ENCODE data around the gene ATP8A2. TPM values are rescaled to one million over a fixed set of nuclear protein-coding genes. Genes with fewer than 3 reads are reported as not detected.

Gene ATP8A2
- total and polyA plus RNA-seq, 4 donors = 0.31 to 2.7 (median 1.1) TPM

- ATAC-seq (ENCODE audit: insufficient read depth, low FRiP score) (no peak), DNase-seq (no peak)
- 58 to 77% methylated on average over 1 of the region's 1 CpG for WGBS, 2 donors
- Histone ChIP-seq H3K4me1 (ENCODE audit: control insufficient read depth in 5 of 5, insufficient read depth in 5 of 5, low read length in 5 of 5) (no peaks in the 10 kb centered on the region), H3K27ac (ENCODE audit: low read depth in 1 of 2, low read length in 1 of 2) (no peak overlapping the region), H3K9ac (ENCODE audit: insufficient read depth in 1 of 2, low read length in 2 of 2) (no peak overlapping the region), H3K4me3 (no peak overlapping the region), H3K9me3 (ENCODE audit: control insufficient read depth in 4 of 4, insufficient read depth in 3 of 4, low read length in 3 of 4) (peaks cover 0 to 5% (median 1%) of the 10 kb centered on the region in 4 donors), H3K36me3 (ENCODE audit: control insufficient read depth in 4 of 4, insufficient read depth in 4 of 4, low read length in 4 of 4) (no peaks in the 10 kb centered on the region), H3K27me3 (ENCODE audit: control insufficient read depth in 3 of 3, insufficient read depth in 3 of 3, low read length in 2 of 3) (peaks cover 0 to 2% (median 0%) of the 10 kb centered on the region in 3 donors)
- TF ChIP-seq, protein P1, sequence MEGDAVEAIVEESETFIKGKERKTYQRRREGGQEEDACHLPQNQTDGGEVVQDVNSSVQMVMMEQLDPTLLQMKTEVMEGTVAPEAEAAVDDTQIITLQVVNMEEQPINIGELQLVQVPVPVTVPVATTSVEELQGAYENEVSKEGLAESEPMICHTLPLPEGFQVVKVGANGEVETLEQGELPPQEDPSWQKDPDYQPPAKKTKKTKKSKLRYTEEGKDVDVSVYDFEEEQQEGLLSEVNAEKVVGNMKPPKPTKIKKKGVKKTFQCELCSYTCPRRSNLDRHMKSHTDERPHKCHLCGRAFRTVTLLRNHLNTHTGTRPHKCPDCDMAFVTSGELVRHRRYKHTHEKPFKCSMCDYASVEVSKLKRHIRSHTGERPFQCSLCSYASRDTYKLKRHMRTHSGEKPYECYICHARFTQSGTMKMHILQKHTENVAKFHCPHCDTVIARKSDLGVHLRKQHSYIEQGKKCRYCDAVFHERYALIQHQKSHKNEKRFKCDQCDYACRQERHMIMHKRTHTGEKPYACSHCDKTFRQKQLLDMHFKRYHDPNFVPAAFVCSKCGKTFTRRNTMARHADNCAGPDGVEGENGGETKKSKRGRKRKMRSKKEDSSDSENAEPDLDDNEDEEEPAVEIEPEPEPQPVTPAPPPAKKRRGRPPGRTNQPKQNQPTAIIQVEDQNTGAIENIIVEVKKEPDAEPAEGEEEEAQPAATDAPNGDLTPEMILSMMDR (IDR thresholded peaks at IDR 0.05; ENCODE audit: control extremely low read depth, extremely low read depth) = no peak
Observed at GRCh38 chr13:25478186-25478585, 106.4 kb downstream of the ATP8A2 start.

- Histone ChIP-seq H3K27me3 (ENCODE audit: control insufficient read depth in 3 of 3, insufficient read depth in 3 of 3, low read length in 2 of 3) (peaks cover 0 to 23% (median 8%) of the 10 kb centered on the region in 3 donors), H3K4me3 (no peak overlapping the region), H3K9ac (ENCODE audit: insufficient read depth in 1 of 2, low read length in 2 of 2) (no peak overlapping the region), H3K36me3 (ENCODE audit: control insufficient read depth in 4 of 4, insufficient read depth in 4 of 4, low read length in 4 of 4) (no peaks in the 10 kb centered on the region), H3K9me3 (ENCODE audit: control insufficient read depth in 4 of 4, insufficient read depth in 3 of 4, low read length in 3 of 4) (no peaks in the 10 kb centered on the region), H3K27ac (ENCODE audit: low read depth in 1 of 2, low read length in 1 of 2) (no peak overlapping the region), H3K4me1 (ENCODE audit: control insufficient read depth in 5 of 5, insufficient read depth in 5 of 5, low read length in 5 of 5) (no peaks in the 10 kb centered on the region)
- ATAC-seq (ENCODE audit: insufficient read depth, low FRiP score) (no peak), DNase-seq (no peak)
- TF ChIP-seq, protein P1 (IDR thresholded peaks at IDR 0.05; ENCODE audit: control extremely low read depth, extremely low read depth) = no peak
- 40 to 43% methylated on average over 12 of the region's 12 CpGs for WGBS, 2 donors
Observed at GRCh38 chr13:25489238-25489637, 117.5 kb downstream of the ATP8A2 start.

GRCh38 chr13:25490236-25490635 lies 118.5 kb downstream of the ATP8A2 start:
- Histone ChIP-seq H3K4me3 (no peak overlapping the region), H3K9me3 (ENCODE audit: control insufficient read depth in 4 of 4, insufficient read depth in 3 of 4, low read length in 3 of 4) (no peaks in the 10 kb centered on the region), H3K27ac (ENCODE audit: low read depth in 1 of 2, low read length in 1 of 2) (no peak overlapping the region), H3K9ac (ENCODE audit: insufficient read depth in 1 of 2, low read length in 2 of 2) (no peak overlapping the region), H3K27me3 (ENCODE audit: control insufficient read depth in 3 of 3, insufficient read depth in 3 of 3, low read length in 2 of 3) (peaks cover 0 to 23% (median 8%) of the 10 kb centered on the region in 3 donors), H3K4me1 (ENCODE audit: control insufficient read depth in 5 of 5, insufficient read depth in 5 of 5, low read length in 5 of 5) (no peaks in the 10 kb centered on the region), H3K36me3 (ENCODE audit: control insufficient read depth in 4 of 4, insufficient read depth in 4 of 4, low read length in 4 of 4) (no peaks in the 10 kb centered on the region)
- WGBS, 2 donors = 80 to 81% methylated on average over 9 of the region's 9 CpGs
- TF ChIP-seq, protein P1 (IDR thresholded peaks at IDR 0.05; ENCODE audit: control extremely low read depth, extremely low read depth) = no peak
- no peak for DNase-seq
- no peak for ATAC-seq (ENCODE audit: insufficient read depth, low FRiP score)
